ENCODE results near the gene ZNF391.
A peak's percentile ranks its signal among the peaks of the same experiment; 100 is the strongest.

Gene ZNF391

GRCh38 chr6:27388293-27389197 lies at the start of gene ZNF391 (continued):
- peak; percentile 77 for TF ChIP-seq OVOL3 (tag by site-specific recombination; IDR thresholded peaks at IDR 0.05)
- TF ChIP-seq ZBTB6 (tag by site-specific recombination; IDR thresholded peaks at IDR 0.05), result peak; percentile 67
- TF ChIP-seq ZNF2 (tag by site-specific recombination; IDR thresholded peaks at IDR 0.05), result peak; percentile 92
- TF ChIP-seq SP7 (tag by site-specific recombination; IDR thresholded peaks at IDR 0.05), result peak; percentile 90
- no peak for TF ChIP-seq ZNF658 (tag by site-specific recombination; IDR thresholded peaks at IDR 0.05)
- TF ChIP-seq ZNF510 (tag by site-specific recombination; IDR thresholded peaks at IDR 0.05; ENCODE audit: insufficient replicate concordance), result no peak
- TF ChIP-seq ZNF785 (tag by site-specific recombination; IDR thresholded peaks at IDR 0.05), result peak; percentile 70; the same call in 1 of the 2 replicates
- peak; percentile 99 for TF ChIP-seq ZNF501 (tag by site-specific recombination; IDR thresholded peaks at IDR 0.05)
- TF ChIP-seq ZNF155 (tag by site-specific recombination; IDR thresholded peaks at IDR 0.05), result no peak
- no peak for TF ChIP-seq ZNF704 (tag by site-specific recombination; IDR thresholded peaks at IDR 0.05)
- TF ChIP-seq ZNF518A (tag by site-specific recombination; conservative IDR thresholded peaks at IDR 0.05; ENCODE audit: low read depth), result peak; percentile 89
- TF ChIP-seq ZFP41 (tag by site-specific recombination; IDR thresholded peaks at IDR 0.05; ENCODE audit: borderline replicate concordance), result no peak
- no peak for TF ChIP-seq ZBTB1 (tag by site-specific recombination; IDR thresholded peaks at IDR 0.05)
- TF ChIP-seq HIC1 (tag by site-specific recombination; IDR thresholded peaks at IDR 0.05), result no peak
- no peak for TF ChIP-seq ZNF221 (tag by site-specific recombination; IDR thresholded peaks at IDR 0.05; ENCODE audit: borderline replicate concordance)
- TF ChIP-seq ZNF610 (tag by site-specific recombination; IDR thresholded peaks at IDR 0.05; ENCODE audit: borderline replicate concordance), result peak; percentile 86
- peak; percentile 85 for TF ChIP-seq ZNF76 (tag by site-specific recombination; IDR thresholded peaks at IDR 0.05; ENCODE audit: borderline replicate concordance, low read depth)
- TF ChIP-seq INSM2 (tag by site-specific recombination; IDR thresholded peaks at IDR 0.05), result peak; percentile 78; the same call in 1 of the 2 replicates
- TF ChIP-seq ZNF623 (tag by site-specific recombination; IDR thresholded peaks at IDR 0.05), result no peak
- no peak; the same call in 1 of the 2 replicates for TF ChIP-seq ZNF664 (tag by site-specific recombination; IDR thresholded peaks at IDR 0.05)
- TF ChIP-seq ZNF654 (tag by site-specific recombination; IDR thresholded peaks at IDR 0.05; ENCODE audit: low read depth), result no peak
- no peak for TF ChIP-seq RBAK (tag by site-specific recombination; IDR thresholded peaks at IDR 0.05)
- TF ChIP-seq ZNF677 (tag by site-specific recombination; IDR thresholded peaks at IDR 0.05), result no peak
- no peak for TF ChIP-seq ZNF621 (tag by site-specific recombination; IDR thresholded peaks at IDR 0.05)
- no peak for TF ChIP-seq ZNF555 (tag by site-specific recombination; conservative IDR thresholded peaks at IDR 0.05)
- TF ChIP-seq ZNF639 (tag by site-specific recombination; IDR thresholded peaks at IDR 0.05), result peak; percentile 88; the same call in 1 of the 2 replicates

Data from HEK293 (cell line).